HepG2 (cell line): ENCODE measurements around the gene MEI1. TPM values are rescaled to one million over a fixed set of nuclear protein-coding genes. Genes with fewer than 3 reads are reported as not detected.

Experiments used
- HES4 ChIP-seq: sonication (generic); formaldehyde crosslinking; IDR thresholded peaks from 2 replicates; pipeline ENCODE4 v1.9.0; 2021; ENCODE audit warnings: mild to moderate bottlenecking, missing genetic modification reagents, borderline replicate concordance
- HIVEP1 ChIP-seq: sonication (generic); formaldehyde crosslinking; IDR thresholded peaks from 2 replicates; pipeline ENCODE4 v1.4.0; 2020; ENCODE audit warnings: mild to moderate bottlenecking, missing genetic modification reagents
- IKZF4 ChIP-seq: sonication (generic); formaldehyde crosslinking; IDR thresholded peaks from 2 replicates; pipeline ENCODE4 v1.5.1; 2020; ENCODE audit warnings: borderline replicate concordance, mild to moderate bottlenecking, low read depth, missing genetic modification reagents; ENCODE audit errors: not compliant biosample characterization
- IRF2 ChIP-seq: IDR thresholded peaks from 2 replicates; pipeline ENCODE4 v1.6.1; 2018; ENCODE audit warnings: missing genetic modification reagents, missing compliant biosample characterization
- IRF9 ChIP-seq: sonication (generic); formaldehyde crosslinking; IDR thresholded peaks from 2 replicates; pipeline ENCODE4 v1.8.0; 2022; ENCODE audit warnings: missing genetic modification reagents, mild to moderate bottlenecking, borderline replicate concordance
- KAT8 ChIP-seq: IDR thresholded peaks from 2 replicates; pipeline ENCODE4 v1.6.1; 2016; ENCODE audit warnings: missing genetic modification reagents, missing compliant biosample characterization
- KMT2B ChIP-seq: IDR thresholded peaks from 2 replicates; pipeline ENCODE4 v1.6.1; 2016; ENCODE audit warnings: missing genetic modification reagents, missing compliant biosample characterization
- MBNL3 ChIP-seq: fragments of 250-450 bp; sonication (Bioruptor Pico); conservative IDR thresholded peaks from 2 replicates; pipeline ENCODE4 v1.8.0; 2022; ENCODE audit warnings: mild to moderate bottlenecking, inconsistent platforms
- MEIS1 ChIP-seq: sonication (generic); formaldehyde crosslinking; IDR thresholded peaks from 2 replicates; pipeline ENCODE4 v1.9.0; 2021; ENCODE audit warnings: mild to moderate bottlenecking, missing genetic modification reagents, moderate library complexity, borderline replicate concordance
- MXD3 ChIP-seq: IDR thresholded peaks from 2 replicates; pipeline ENCODE4 v1.6.1; 2016; ENCODE audit warnings: mild to moderate bottlenecking, missing biosample characterization, missing genetic modification reagents
- NCOA1 ChIP-seq: sonication (generic); formaldehyde crosslinking; IDR thresholded peaks from 2 replicates; pipeline ENCODE4 v1.9.0; 2021; ENCODE audit warnings: missing genetic modification reagents
- PCBP1 ChIP-seq: fragments of 200-400 bp; formaldehyde crosslinking; IDR thresholded peaks from 2 replicates; pipeline ENCODE4 v1.6.1; 2017; ENCODE audit warnings: mild to moderate bottlenecking, low read depth, low read length, borderline replicate concordance
- POLR2AphosphoS5 ChIP-seq: IDR thresholded peaks from 2 replicates; pipeline ENCODE4 v1.6.1; 2012; ENCODE audit warnings: low read depth, low read length
- REST ChIP-seq, 2 experiments: IDR thresholded peaks; 2 replicates each; pipeline ENCODE4 v1.6.1; 2011 to 2012; ENCODE audit warnings: low read length in 2 of 2, borderline replicate concordance in 1 of 2, low read depth in 1 of 2, mild to moderate bottlenecking in 1 of 2, moderate library complexity in 1 of 2
- SAP130 ChIP-seq: IDR thresholded peaks from 2 replicates; pipeline ENCODE4 v1.6.1; 2016; ENCODE audit warnings: low read depth
- TBL1XR1 ChIP-seq: fragments of 150-350 bp; IDR thresholded peaks from 2 replicates; pipeline ENCODE4 v1.6.1; 2014; ENCODE audit warnings: borderline replicate concordance, low read length; ENCODE audit not compliant: partially characterized antibody
- ZMYM4 ChIP-seq: sonication (generic); formaldehyde crosslinking; IDR thresholded peaks from 2 replicates; pipeline ENCODE4 v1.8.1; 2023; ENCODE audit warnings: mild to moderate bottlenecking, missing genetic modification reagents
- ZNF432 ChIP-seq: sonication (generic); formaldehyde crosslinking; IDR thresholded peaks from 2 replicates; pipeline ENCODE4 v1.5.0; 2020; ENCODE audit warnings: missing genetic modification reagents, mild to moderate bottlenecking, borderline replicate concordance
- ZNF780A ChIP-seq: sonication (generic); formaldehyde crosslinking; IDR thresholded peaks from 2 replicates; pipeline ENCODE4 v1.8.0; 2022; ENCODE audit warnings: mild to moderate bottlenecking, missing genetic modification reagents, moderate library complexity
- ZNF784 ChIP-seq: sonication (generic); formaldehyde crosslinking; IDR thresholded peaks from 2 replicates; pipeline ENCODE4 v1.5.1; 2020; ENCODE audit warnings: missing genetic modification reagents, mild to moderate bottlenecking, borderline replicate concordance
- ZNF891 ChIP-seq: sonication (generic); formaldehyde crosslinking; IDR thresholded peaks from 2 replicates; pipeline ENCODE4 v1.5.0; 2020; ENCODE audit warnings: mild to moderate bottlenecking, missing genetic modification reagents
- polyA plus RNA-seq, 8 experiments: library from polyadenylated mRNA; depleted of rRNA in 3 of 8; stranded (reverse) in 7 of 8; unstranded in 1 of 8; fragments of >200 nt; fragmentation: Illumina TruSeq in 4 of 8; extraction: Trizol in 4 of 8; gene quantifications; 2 replicates each; pipeline versions ENCODE4 v1.2.1 to v1.2.3, GENCODE V29; 2011 to 2016; ENCODE audit warnings: low read depth in 4 of 8, missing spikeins in 1 of 8, mixed read lengths in 1 of 8; ENCODE audit not compliant: insufficient read depth in 1 of 8
- total RNA-seq, 5 experiments: library from RNA; depleted of rRNA; stranded (reverse); fragments of >200 nt; fragmentation: Illumina TruSeq; extraction: Trizol; gene quantifications; 2 replicates each; pipeline ENCODE4 v1.2.3, GENCODE V29; 2016; ENCODE audit warnings: low read depth in 1 of 5
- TF ChIP-seq, protein P1 (sequence below): sonication (generic); formaldehyde crosslinking; IDR thresholded peaks from 2 replicates; pipeline ENCODE4 v1.8.0; 2022; ENCODE audit warnings: missing genetic modification reagents, low read depth, mild to moderate bottlenecking, borderline replicate concordance

The MEI1 gene
- total and polyA plus RNA-seq, 2 of the 13 experiments (the other 11 are each of a cell fraction or from before 2014, with no cell fraction given) = 0.75 to 1.9 TPM

- TF ChIP-seq ZNF784 = no peak
- TF ChIP-seq ZNF432 (CRISPR knock-in tag) = no peak; the same call in 1 of the 2 replicates
- TF ChIP-seq MXD3 (CRISPR knock-in tag) = peak; percentile 69; the same call in 1 of the 2 replicates
- no peak for TF ChIP-seq REST (IDR thresholded peaks at IDR 0.05; ENCODE audit: borderline replicate concordance in 1 of 2, low read depth in 1 of 2, low read length in 2 of 2)
- TF ChIP-seq IRF2 (CRISPR knock-in tag) = peak; percentile 74; the same call in 1 of the 2 replicates
- 0 out of 2 replicates have a peak, but pooled peaks have one; percentile 22 for TF ChIP-seq NCOA1
- peak; percentile 95 for TF ChIP-seq KAT8 (CRISPR knock-in tag)
- TF ChIP-seq TBL1XR1 = no peak
- TF ChIP-seq POLR2AphosphoS5 = peak; percentile 82
- TF ChIP-seq, protein P1, sequence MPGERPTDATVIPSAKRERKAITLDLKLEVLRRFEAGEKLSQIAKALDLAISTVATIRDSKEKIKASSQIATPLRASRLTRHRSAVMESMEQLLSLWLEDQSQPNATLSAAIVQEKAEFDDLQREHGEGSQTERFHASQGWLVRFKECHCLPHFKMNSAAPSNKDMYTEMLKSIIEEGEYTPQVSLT = 0 out of 2 replicates have a peak, but pooled peaks have one; percentile 72
- peak; percentile 46; the same call in 1 of the 2 replicates for TF ChIP-seq HIVEP1
- peak; percentile 71; the same call in 1 of the 2 replicates for TF ChIP-seq ZNF780A (CRISPR knock-in tag)
- peak; percentile 42; the same call in 1 of the 2 replicates for TF ChIP-seq MEIS1 (CRISPR knock-in tag)
- peak; percentile 91 for TF ChIP-seq KMT2B
- TF ChIP-seq SAP130 = peak; percentile 97
- 0 out of 2 replicates have a peak, but pooled peaks have one; percentile 58 for TF ChIP-seq PCBP1
- TF ChIP-seq MBNL3 (CRISPR knock-in tag) = no peak
- TF ChIP-seq ZNF891 = peak; percentile 11; the same call in 1 of the 2 replicates
- peak; percentile 78; the same call in 1 of the 2 replicates for TF ChIP-seq HES4 (CRISPR knock-in tag)
- peak; percentile 63; the same call in 1 of the 2 replicates for TF ChIP-seq ZMYM4
- peak; percentile 57 for TF ChIP-seq IKZF4 (CRISPR knock-in tag)
- no peak for TF ChIP-seq IRF9
These were observed 10.7 kb upstream of the MEI1 start, which contains the start of gene SNU13 (continued) for GRCh38 chr22:41688365-41689211.
